GM08714 (cell line): ENCODE results near the gene IL17C.

Source experiments
- H3K4me3 ChIP-seq: fragments of 200-500 bp; sonication (Bioruptor generic); 2 replicates; pipeline ENCODE4 v1.5.1; 2014; ENCODE audit warnings: mild to moderate bottlenecking, low read length, inconsistent platforms
- ZNF274 ChIP-seq: IDR thresholded peaks from 2 replicates; pipeline ENCODE4 v1.6.1; 2012; ENCODE audit warnings: mild to moderate bottlenecking, low read depth, low read length

Gene IL17C

GRCh38 chr16:88651276-88651988, 13.1 kb downstream of the IL17C start:
- peak overlapping the region; percentile 58; the same call in 1 of the 2 replicates for H3K4me3 ChIP-seq
- TF ChIP-seq ZNF274: no peak

- no peak for TF ChIP-seq ZNF274
- peak overlapping the region; percentile 34; the same call in 1 of the 2 replicates for H3K4me3 ChIP-seq
Observed at GRCh38 chr16:88651989-88652761, 13.8 kb downstream of the IL17C start.

DNA sequence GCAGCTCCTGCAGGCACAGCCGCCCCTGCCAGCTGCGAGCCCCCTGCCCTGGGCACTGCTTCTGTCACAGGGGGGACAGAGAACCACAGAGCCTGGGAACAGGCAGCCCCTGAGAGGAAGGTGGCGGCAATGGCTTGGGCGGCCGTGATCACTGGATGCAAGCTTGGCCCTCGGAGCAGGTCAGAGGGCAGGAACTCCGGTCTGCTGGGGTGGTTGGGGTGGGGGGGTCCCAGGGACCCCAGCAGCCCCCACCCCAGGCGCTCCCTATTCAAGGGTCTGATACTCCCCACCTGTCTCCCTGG, 14.3 kb downstream of the IL17C start:
- no peak overlapping the region for H3K4me3 ChIP-seq
- no peak for TF ChIP-seq ZNF274

DNA sequence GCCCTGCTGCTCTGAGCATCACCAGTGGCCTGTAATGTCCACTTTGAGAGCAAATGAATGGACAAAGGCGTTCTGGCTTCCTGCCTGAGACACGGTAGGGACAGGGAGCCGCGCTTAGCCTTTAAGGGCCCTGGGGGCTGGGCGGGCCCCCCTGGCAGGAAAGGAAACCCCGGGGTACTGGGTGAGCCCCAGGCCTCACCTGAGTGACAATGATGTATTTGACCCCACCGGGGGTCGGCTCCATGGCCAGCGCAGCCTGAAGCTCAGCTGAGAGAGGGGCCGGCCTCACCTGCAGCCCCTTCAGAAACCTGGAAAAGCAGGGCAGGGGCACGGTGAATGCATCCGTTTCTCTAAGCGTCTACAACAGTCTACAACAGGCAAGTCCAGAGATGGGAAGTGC, 14.7 kb downstream of the IL17C start:
- no peak for TF ChIP-seq ZNF274
- no peak overlapping the region for H3K4me3 ChIP-seq

- no peak overlapping the region for H3K4me3 ChIP-seq
- TF ChIP-seq ZNF274: no peak
Observed at GRCh38 chr16:88653596-88654362, 15.4 kb downstream of the IL17C start.

DNA sequence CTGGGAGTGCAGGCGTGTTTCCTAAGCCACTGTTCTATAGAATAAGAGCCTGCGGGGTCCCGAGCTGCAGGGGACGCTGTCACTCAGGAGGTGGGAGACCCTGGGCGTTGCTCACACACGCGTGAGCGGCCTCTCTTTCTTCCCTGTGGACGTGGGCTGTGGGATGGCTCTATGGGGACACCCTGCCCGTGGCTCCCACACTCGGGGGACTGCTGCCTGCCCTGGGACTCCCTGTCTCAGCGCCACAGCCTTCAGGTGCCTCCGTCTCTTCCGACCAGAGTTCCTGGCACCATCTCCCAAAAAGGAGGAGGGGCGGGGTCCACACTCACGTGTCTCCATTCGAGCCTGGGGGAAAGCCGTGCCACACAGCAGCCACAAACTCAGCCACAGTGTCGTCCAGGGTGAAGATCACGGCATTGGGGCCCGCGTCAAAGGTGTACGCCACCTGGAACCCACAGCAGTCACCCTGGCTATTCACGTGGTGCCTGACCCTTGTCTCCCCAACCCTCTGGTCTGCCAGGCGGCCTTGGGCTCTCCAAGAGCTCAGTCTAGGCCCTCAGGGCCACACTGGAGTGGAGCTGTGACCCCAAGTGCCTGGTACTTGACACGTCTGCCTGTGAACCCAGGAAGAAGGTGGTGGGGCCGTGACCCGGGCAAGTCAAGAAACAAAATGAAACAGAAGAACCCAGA, 16.1 kb downstream of the IL17C start:
- no peak for TF ChIP-seq ZNF274
- no peak overlapping the region for H3K4me3 ChIP-seq

- no peak for TF ChIP-seq ZNF274
- no peak overlapping the region for H3K4me3 ChIP-seq
Observed at GRCh38 chr16:88655053-88655732, 16.8 kb downstream of the IL17C start.

- TF ChIP-seq ZNF274: no peak
- H3K4me3 ChIP-seq: no peak overlapping the region
Observed at GRCh38 chr16:88655733-88656281, 17.4 kb downstream of the IL17C start.

- no peak for TF ChIP-seq ZNF274
- no peak overlapping the region for H3K4me3 ChIP-seq
Observed at GRCh38 chr16:88656291-88656980, 18.1 kb downstream of the IL17C start.

DNA sequence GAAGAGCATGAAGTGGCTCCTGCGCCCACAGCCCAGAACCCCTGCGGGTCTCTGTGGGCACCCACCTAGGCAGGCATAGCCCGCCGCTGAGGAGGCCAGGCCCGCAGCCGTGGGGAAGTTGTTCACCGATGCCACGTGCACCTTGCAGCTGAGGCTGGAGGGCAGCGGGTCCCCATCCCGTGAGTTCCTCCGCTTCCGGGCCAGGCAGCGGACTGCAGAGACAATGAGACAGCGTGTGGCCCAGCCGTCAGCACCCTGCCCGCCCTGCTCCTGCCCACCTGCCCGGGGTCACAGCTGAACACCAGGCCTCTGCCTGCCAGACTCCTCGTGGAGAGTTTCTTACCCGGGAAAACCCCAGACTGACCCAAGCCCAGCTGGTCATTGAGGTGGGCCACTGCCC, 19.0 kb downstream of the IL17C start:
- TF ChIP-seq ZNF274: no peak
- H3K4me3 ChIP-seq: no peak overlapping the region

GRCh38 chr16:88658714-88659113, 20.3 kb downstream of the IL17C start:
- TF ChIP-seq ZNF274: no peak

GRCh38 chr16:88659160-88659559, 20.8 kb downstream of the IL17C start:
- H3K4me3 ChIP-seq: no peak overlapping the region
- no peak for TF ChIP-seq ZNF274

More at GRCh38 chr16:88658714-88659113, 20.3 kb downstream of the IL17C start:
- H3K4me3 ChIP-seq: no peak overlapping the region

GRCh38 chr16:88661468-88661867, 23.1 kb downstream of the IL17C start:
- TF ChIP-seq ZNF274: no peak
- H3K4me3 ChIP-seq: no peak overlapping the region
